H54 (cell line): ENCODE data around the gene ESF1.

ENCODE experiments used
- DNase-seq: peaks from one replicate; pipeline ENCODE4 v3.0.0; 2011; ENCODE audit warnings: low spot score, mixed read lengths; ENCODE audit not compliant: insufficient read length
- FAIRE-seq: peaks from 3 replicates; lab custom pipeline; 2011; peaks lifted over from hg19 to GRCh38; lab: Jason Lieb, UNC
- POLR2A ChIP-seq: IDR thresholded peaks from 2 replicates; pipeline ENCODE4 v1.6.1; 2011; ENCODE audit warnings: low read depth, mild to moderate bottlenecking, low read length

Gene ESF1

GRCh38 chr20:13692802-13693736 lies 91.7 kb downstream of the ESF1 start:
- DNase-seq: no peak
- no peak for FAIRE-seq

GRCh38 chr20:13690943-13691342 lies 93.8 kb downstream of the ESF1 start:
- FAIRE-seq (no peak), DNase-seq (no peak)
- TF ChIP-seq POLR2A: no peak

More at GRCh38 chr20:13692802-13693736, 91.7 kb downstream of the ESF1 start:
- no peak for TF ChIP-seq POLR2A

- no peak for DNase-seq
- no peak for TF ChIP-seq POLR2A
- no peak for FAIRE-seq
Measured at GRCh38 chr20:13687815-13688214, 96.9 kb downstream of the ESF1 start.

GRCh38 chr20:13685623-13686022 lies 99.1 kb downstream of the ESF1 start:
- no peak for TF ChIP-seq POLR2A
- FAIRE-seq (no peak), DNase-seq (no peak)

GRCh38 chr20:13684566-13685222 lies 100.0 kb downstream of the ESF1 start:
- FAIRE-seq (no peak), DNase-seq (no peak)
- TF ChIP-seq POLR2A: no peak

- DNase-seq: no peak
- no peak for TF ChIP-seq POLR2A
- no peak for FAIRE-seq
Measured at GRCh38 chr20:13683833-13684232, 100.9 kb downstream of the ESF1 start.

GRCh38 chr20:13681248-13682125 lies 103.2 kb downstream of the ESF1 start:
- DNase-seq: no peak
- FAIRE-seq: no peak
- no peak for TF ChIP-seq POLR2A

GRCh38 chr20:13678944-13679343 lies 105.8 kb downstream of the ESF1 start:
- no peak for TF ChIP-seq POLR2A
- DNase-seq: no peak
- no peak for FAIRE-seq

- DNase-seq: no peak
- no peak for FAIRE-seq
- TF ChIP-seq POLR2A: no peak
Measured at GRCh38 chr20:13677241-13677640, 107.5 kb downstream of the ESF1 start.

GRCh38 chr20:13676682-13677081 lies 108.0 kb downstream of the ESF1 start:
- FAIRE-seq (no peak), DNase-seq (no peak)
- TF ChIP-seq POLR2A: no peak

- no peak for TF ChIP-seq POLR2A
- FAIRE-seq (no peak), DNase-seq (no peak)
Measured at GRCh38 chr20:13672690-13673089, 112.0 kb downstream of the ESF1 start.

- DNase-seq: no peak
- FAIRE-seq: no peak
- TF ChIP-seq POLR2A: no peak
Measured at GRCh38 chr20:13671916-13672378, 112.8 kb downstream of the ESF1 start.

GRCh38 chr20:13671512-13671911 lies 113.2 kb downstream of the ESF1 start:
- FAIRE-seq (no peak), DNase-seq (no peak)
- no peak for TF ChIP-seq POLR2A

GRCh38 chr20:13670160-13670559 lies 114.6 kb downstream of the ESF1 start:
- FAIRE-seq: no peak
- TF ChIP-seq POLR2A: no peak
- no peak for DNase-seq
